Stimulated activated CD4-positive, alpha-beta T cell treated with anti-CD3 and anti-CD28 coated beads, TNF-alpha, amount 100 ng/mL, for 48 hours (primary cell): Measurements from ENCODE around the gene LDLRAD4.

Experiments used
- DNase-seq, 3 donors: peaks; one replicate each; pipeline ENCODE4 v3.0.0-alpha.2; 2020; ENCODE audit warnings: low read depth in 3 of 3

Gene LDLRAD4

DNA sequence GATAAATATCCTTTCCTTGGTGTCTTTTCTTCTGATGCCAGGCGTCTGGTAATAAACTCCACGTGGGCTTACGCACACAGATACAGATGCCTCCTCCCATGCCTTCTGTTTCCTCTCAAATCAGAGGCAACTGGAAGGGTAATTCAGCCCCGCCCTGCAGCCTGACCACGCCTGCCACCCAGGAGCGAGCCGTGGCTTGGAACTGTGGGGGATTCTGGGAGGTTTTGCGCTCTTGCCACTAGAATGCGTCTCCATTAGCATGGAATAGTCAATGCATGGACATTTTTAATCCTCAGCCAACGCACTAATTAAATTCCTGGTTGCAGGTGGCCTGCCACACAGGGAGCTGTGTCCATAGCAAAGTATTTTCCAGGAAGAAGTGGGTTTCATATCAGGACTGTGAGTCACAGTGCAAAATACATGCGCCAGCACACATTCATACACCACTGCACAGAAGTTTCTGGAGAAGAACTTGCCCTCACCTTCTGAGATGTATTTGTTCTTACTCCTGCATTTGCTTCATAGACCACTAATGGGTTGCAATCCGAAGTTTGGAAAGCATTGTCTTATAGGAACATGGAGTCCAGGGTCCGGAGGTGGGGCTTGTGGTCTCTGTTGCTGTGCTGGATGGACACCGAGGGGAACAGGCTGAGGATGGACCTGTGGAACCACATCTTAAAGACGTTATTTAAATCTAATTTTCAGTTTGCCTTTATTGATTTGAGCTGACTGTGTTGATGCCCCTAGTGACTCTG is 151.4 kb downstream of the LDLRAD4 start:
- DNase-seq: no peak

DNA sequence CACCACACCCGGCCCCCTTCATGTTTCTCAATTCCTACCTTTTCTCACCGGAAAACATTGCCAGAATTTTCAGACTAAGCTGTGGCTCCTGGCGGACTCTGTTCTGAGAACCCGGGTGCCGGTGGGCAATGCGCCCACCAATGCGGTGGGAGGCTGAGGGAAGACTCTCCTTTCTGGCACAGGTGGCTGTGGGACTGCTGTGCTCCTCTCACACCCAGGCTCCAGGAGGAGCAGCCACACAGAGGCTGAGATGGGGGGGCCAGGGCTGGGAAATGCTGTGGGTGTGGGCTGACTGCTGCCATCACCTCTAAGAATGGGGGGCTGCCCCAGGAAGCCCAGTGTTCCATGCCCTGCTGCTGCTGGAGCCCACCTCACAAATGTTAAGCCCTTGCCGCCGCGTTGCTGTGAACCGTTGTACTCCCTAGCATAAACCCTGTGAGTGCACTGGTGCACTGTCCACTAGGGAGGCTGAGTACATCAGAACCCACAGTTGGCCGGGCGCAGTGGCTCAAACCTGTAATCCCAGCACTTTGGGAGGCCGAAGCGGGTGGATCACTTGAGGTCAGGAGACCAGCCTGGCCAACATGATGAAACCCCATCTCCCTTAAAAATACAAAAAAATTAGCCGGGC is 152.6 kb downstream of the LDLRAD4 start:
- DNase-seq: no peak

DNA sequence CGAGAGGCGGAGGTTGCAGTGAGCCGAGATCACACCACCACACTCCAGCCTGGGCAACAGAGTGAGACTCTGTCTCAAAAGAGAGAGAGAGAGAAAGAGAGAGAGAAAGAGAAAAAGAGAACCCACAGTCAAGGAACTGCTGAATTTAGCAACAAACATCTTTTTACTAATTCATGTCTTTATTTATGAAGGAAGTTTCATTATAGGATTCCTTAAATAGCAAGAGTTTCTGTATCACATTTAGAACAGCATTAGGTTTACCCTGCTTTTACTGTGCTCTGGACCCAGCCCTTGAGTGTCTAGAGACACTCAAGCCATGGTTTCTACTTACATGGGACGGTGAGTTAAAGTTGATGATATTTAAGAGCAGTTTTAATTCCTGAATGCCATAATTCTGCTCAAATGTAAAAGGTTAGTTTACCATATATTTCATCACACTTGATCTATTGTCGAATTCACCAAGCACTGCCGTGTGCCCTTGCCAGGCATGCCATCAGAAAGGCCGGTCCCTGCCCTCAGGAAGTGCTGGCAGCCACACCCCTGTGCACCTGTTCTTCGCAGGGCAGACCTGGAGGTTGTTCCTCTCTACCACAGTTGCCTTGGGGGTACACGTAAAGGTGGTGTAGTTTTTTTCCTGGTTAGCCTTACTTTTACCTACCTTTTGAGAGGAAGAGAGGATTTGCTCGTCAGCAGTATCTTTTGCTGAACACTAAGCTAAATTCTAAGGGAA is 153.3 kb downstream of the LDLRAD4 start:
- no peak for DNase-seq

DNA sequence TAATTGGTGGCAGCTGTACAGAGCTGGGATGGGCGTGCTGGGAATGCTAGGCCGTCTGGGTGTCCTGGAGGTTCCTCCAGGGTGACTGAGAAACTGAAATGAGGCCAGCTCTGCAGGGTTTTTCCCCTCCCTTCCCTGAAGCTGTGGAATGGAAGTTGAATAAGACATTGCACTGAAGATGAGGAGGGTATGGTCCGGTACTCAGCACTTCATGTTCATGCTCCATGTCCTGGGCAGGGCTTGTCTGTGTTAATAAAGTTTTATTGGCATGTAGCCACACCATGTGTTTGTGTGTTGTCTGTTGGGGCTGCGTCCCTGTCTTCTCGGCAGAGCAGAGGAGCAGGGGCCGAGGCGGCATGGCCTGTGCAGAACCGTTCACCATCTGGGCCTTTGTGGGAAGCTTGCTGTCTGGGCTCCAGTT is 154.0 kb downstream of the LDLRAD4 start:
- no peak for DNase-seq

DNA sequence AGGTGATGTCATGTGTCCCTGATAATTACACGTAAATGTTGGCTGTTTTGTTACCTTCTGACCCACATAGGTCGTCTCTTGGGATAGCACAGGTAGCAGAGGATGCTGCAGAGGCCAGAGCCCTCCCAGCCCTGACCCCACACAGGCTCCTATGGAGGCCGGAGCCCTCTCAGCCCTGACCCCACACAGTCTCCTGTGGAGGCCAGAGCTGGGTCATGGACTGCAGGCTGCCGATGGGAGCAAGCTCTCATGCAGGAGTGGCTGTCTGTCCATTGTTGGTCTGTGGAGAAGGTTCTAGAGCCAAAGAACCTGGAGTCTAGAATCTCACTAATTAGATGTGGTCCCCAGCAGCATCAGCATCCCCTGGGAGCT is 155.5 kb downstream of the LDLRAD4 start:
- no peak for DNase-seq

DNA sequence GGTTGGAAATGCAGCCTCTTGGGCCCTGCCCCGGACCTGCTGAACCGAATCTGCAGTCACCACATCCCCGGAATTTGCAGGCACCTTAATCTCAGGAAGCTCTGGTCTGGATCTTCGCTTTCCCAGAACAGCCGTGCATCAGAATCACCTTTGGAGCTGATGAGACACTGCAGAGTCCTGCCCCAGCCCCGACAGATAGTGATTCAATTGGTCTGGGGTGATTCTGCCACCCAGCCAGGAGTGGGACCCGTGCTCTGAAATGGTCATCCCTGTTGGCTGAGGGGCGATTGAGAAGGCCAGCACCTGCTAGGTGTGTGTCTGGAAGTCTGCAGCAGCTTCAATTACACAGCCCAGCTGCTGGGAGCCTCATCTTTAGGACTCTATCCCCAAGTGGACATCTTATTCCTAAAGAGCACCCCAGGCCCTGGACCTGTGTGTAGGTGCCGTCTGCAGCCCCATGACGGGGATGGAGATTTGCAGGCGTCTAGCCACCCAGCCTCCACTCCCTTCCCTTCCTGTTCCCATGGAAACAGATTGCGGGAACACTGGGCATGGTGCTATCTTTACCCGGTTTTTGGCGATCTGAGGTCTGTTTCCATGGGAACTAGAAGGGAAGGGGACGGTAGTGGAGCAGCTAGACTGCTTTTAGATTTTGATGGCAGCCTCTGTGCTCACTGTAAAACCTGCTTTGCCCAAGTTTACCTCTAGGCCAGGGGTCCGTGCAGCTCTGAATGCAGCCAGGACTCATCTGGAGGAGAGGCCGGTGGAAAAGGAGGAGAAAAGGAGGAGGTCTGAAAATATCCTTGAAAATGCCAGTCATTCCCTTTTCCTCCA is 156.1 kb downstream of the LDLRAD4 start:
- no peak for DNase-seq

DNA sequence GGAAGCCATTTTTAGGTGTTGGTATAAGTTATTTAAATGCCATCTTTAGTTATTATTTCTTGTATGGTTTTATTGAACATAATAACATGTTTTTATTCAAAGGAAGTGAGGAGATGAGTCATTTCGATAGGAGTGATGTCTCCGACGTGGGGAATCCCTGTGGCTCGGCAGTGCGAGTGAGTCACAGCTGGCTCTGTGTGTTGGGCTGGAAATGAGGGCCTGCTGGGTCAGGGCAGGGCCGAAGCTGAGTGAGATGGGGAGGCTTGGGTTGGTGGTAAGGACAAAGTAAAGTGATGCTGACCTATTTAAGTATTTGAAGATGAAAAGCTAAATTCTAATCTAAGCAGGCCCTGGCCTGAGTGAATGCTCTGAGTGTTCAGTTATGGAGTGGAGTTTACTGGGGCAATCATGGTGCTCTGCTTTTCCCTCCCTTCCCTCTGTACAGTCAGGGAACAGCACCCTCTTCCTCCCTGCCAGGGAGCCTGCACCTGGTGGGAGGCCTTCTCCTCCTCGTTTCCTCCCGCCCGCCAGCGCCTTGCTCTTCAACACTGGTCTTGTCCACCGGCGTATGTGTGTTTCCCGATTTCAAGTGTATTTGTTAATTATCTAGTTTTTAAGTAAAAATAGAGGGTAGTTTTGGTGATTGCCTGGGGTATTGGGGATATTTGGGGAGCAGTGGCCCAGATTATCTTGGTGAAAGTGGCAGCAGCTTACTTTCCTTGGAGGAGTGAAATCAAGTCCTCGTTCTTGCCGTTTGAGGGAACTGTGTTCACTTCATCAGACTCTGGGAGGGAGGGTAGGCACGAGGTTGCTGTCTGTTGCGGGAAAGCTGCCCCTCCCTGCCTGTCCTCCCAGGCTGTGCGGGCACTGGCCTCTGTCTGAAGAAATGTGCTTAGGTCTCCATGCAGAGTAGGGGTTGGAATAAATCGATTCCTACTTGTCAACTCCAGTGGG is 157.0 kb downstream of the LDLRAD4 start:
- DNase-seq: peak; percentile 67 to 72 (median 72)

DNA sequence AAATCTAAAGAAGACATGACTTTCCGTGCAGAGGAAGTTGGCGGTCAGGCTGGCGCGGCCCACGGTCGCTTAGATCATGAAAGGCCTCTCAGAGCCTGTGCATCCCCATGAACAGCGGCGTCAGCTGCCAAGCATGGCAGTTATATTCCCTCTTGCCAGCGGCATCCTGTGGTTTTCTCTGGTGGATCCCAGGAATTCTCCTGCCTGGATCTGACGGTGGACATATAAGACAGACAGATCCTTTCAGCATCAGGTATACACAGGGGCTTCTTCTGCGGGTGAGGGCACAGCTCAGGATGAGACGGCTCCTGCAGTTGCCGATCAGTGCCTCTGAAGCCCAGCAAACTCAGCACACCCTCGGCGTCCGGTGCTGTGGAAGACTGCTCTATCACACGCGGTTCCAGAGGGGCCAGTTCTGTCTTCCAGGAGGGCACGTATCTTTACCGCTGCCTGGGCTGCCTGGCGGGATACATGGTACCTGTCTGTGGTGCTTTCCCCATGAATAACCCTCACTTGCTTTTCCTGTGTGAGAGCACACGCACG is 157.8 kb downstream of the LDLRAD4 start:
- peak in 1 of 3 donors; percentile 53 for DNase-seq

DNA sequence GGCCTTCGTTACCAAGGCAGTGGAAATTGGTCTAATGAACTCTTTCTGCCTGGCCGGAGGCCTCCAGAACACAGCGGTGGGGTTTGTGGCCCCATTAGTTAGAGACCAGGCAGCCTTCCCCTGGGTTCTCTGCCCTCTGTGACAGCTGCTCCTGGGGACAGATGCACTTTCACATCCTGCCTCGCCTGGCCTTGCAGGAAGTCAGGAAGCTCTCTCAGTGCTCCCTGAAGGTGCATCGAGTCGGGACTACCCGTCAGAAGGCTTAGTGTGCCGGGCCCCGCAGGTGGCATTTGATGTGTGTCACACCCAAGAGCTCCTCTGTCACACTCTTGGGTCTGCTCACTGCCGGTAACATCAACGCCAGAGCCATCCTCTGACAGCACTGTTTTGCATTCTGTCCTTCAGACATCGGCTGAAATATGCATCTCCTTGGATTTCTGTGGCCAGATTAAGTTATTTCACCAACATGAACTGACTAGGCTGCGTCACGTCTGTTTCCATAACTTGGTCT is 158.3 kb downstream of the LDLRAD4 start:
- DNase-seq: peak in 2 of 3 donors; percentile 65 to 68

DNA sequence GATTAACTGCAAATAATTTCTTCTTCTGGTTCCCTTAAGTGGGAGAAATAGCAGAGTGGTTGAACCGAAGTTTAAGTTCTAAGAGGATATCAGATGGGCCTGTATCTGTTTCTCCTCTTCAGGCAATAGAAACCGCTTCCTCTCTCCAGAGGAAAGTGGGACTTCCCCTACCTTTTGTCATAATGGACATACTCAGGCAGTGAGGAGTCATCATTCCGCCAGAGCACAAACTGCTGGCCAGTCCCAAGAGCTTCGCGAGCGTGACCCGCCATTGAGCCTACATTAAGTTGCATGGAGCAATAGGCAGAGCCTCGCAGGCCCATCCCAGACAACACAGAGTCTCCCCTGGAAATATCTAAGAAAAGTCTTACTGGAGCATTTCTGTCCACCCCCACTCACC is 158.9 kb downstream of the LDLRAD4 start:
- DNase-seq: no peak

DNA sequence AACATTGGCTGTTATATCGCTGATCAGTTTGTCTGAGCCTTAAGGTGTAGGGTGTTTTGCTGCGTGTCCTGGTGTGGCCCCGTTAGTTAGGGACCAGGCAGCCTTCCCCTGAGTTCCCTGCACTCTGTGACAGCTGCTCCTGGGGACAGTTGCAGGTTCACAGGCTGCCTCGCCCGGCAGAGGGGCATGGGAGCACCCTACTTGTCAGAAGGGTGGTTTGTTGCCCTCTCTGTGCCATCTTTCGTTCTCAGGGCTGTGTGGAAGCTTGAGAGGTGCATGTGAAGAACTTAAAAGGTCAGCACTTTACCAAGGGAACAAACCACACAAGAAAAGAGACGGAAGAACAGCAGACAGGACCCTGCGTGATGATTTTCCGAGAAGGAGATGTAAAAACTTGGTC is 159.6 kb downstream of the LDLRAD4 start:
- DNase-seq: no peak

DNA sequence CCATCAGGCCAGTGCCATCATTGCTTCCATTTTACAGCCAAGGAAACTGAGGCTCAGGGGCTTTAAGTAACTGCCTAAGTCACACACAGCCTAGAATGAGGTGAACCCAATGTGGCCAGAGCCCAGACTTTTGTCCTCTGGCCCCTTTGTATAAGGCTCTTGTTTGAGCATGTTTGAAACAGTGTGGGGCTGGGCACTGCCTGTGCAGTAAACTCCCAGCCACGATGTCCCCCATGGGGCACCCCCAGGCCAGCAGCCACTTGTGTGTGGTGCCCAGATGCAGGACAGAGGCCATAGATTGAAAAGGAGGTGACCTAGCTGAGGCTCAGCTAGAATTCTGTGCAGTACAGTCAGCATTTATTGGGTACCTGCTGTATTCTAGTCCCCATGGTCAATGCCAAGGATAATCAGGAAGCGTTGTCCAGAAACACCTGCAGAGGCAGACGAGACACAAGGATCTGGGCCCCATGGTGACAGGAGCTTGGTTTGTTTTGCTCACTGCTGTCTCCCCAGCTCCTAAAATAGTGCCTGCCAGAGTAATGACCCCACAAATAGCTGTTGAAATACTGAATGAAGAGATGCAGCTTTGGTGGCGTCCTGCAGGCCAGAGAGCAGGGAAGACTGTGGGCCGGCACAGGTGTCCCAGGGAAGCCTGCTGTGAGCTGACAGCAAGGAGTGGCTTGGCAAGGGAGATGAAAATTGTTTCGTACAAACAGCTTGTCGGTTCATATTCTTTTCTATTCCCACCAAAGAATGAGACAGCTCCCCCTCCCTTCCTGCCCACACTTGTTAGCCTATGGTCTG is 160.7 kb downstream of the LDLRAD4 start:
- DNase-seq: no peak

DNA sequence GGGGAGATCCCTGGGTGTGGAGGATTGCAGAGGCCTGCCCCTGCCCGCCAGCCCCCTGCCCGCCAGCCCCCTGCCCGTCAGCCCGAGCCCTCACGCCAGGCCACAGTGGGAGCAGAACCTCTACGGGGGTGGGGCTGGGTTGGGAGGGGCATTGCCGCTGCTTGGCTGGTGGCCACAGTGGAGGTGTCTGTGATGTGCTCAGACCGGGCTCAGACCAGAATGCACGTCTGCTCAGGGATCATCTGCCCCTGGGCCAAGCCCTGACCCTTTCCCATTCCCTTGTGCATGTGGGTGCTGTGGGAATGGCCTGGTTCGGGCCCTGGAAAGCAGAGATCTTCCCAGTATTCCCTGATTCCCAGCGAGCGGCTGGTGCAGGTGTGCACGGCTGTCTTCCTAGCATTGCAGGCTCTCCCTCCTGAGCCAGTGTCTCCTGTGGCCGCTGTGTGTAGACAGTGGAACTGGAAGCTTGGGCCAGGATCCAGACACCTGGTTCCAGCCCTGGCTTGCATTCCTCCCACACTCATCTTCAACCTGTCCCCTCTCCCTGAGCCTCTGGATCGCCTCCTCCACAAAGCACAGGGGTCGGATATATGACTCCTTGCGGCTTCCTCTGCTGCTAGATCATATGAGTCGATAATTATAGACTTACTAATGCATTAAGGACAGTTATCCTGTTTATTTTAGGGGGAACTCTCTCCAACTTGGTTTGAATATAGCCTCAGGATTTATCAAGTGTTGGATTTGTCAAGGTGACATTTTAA is 161.6 kb downstream of the LDLRAD4 start:
- no peak for DNase-seq

DNA sequence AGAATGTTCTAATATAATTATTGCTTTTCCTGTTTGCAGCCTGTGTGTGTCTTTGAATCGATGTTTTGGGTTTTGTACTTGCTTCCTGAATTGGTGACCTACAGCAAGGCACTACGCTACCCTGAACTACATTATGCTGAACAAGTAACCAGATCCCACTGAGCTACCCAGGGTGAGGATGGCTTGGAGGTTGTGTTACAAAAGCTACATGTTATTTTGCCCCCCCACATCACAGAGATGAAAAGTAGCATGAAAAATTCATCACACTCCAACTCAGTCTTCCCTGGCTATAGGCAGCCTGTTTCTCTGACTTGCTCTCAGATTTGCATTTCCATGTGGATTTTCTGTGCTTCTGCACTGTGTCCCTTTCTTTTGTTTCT is 162.1 kb downstream of the LDLRAD4 start:
- DNase-seq: no peak

DNA sequence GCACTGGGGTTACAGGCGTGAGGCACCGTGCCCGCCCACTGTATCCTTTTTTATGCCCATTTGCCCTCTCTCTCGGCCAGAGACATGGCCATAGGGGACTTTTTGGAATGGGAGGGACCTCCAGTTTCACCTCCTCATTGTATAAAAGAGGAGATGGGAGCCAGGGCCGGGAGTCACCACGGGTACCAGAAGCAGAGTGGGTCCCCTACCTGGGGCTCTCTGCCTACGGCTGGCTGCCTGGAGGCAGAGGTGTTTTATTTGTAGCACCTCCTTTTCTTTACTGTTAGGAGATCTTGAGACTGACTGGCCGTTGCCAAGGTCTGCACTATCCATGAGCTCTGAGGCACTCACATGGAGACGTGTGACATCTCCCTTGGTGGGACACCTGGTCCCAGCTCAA is 162.8 kb downstream of the LDLRAD4 start:
- DNase-seq: no peak

DNA sequence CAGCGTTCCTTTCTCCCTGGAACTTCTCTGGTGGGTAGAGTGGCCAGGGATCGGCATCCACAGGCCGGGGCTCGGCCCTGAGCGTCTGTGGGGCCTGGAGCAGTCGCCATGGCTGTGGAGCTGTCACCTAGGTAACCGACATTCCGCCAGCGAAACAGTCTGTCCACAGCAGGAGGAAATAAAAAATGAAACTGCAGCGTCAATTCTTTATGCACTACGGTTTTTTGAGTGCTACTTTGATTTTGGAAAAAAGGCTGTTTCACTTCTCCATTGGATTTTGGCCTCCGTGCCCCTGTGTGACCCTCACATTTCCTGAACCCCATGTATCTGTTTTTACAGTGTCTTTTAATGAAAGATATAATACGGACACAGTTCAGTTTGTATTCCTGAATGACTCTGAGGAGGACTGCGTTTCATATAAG is 163.4 kb downstream of the LDLRAD4 start:
- DNase-seq: no peak

DNA sequence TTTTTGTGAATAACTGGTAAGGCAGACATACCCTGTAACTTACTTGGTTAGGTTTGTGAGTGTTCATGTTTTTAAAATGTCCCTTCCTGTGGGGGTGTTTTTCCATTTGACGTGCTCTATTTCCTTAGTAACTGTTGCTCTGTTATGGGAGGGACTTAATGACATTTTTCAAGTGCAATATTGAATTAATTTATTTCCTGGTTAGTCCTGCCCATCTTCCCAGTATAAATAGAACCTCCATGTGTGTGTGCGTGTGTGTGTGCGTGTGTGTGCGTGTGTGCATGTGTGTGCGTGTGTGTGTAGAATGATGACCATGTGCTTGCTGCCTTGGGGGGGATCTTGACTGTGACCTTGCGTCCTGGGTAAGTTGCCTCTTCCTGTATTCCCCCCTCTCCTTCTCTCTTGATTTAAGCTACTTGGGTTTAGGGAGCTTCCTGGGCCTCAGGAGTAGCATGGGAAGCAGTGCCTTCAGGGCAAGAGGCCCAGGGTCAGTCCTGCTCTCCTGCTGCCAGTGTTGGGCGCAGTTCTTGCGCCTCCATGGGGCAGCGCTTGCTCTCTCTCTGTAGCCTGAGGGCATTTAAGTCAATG is 163.9 kb downstream of the LDLRAD4 start:
- no peak for DNase-seq
